Dermis microvascular lymphatic vessel endothelial cell (primary cell): ENCODE data around the gene SLC66A1. TPM values are rescaled to one million over a fixed set of nuclear protein-coding genes. Genes with fewer than 3 reads are reported as not detected.

Experiments
- DNase-seq, 2 donors: peaks; one replicate each; pipeline versions ENCODE4 v3.0.0 to v3.0.0-alpha.2; 2010; ENCODE audit warnings: low read depth in 2 of 2
- total RNA-seq: library from RNA; depleted of rRNA; stranded (reverse); fragments of >200 nt; gene quantifications from 2 replicates; pipeline ENCODE4 v1.2.1, GENCODE V29; 2014

Gene SLC66A1
- total RNA-seq, 1 donor from 2014 or later, result 10.9 TPM

DNA sequence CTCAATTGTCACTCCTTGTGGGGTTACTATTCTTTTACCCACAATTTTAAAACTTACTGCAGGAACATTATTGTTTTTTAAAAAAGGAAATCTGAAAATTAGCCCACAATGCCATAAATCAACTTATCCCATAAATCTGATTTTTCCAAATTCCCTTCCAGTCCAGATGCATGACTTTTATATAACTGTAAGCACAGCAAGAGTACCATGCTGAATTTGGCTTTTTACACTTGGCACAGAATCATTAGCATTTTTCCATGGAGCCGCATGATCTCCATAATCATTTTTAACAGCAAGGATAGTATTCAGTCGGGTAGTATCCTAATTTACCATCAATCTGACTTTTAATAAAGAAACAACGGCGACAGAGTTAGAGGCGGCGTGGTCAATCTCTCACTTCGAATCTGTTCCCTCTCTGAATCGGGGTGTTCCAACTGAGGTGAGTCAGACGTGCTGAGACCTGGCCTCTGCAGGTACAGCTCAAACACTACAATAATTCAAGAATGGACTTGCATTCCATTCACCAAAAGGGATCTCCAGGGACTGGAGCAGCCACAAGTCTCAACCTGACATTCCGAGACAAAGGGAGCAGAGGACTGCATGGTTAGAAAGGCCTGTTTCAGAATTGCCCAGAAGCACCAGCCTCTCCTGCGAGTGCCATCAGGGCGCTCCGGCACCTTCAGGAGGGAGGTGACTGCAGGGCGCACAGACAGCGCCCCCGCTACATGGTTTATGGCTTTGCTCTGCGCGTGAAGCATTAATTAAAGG lies 48.9 kb downstream of the SLC66A1 start:
- DNase-seq, result no peak

- DNase-seq, result no peak
Observed at GRCh38 chr1:19361611-19362147, 49.6 kb downstream of the SLC66A1 start.

- no peak for DNase-seq
Observed at GRCh38 chr1:19363536-19364152, 51.5 kb downstream of the SLC66A1 start.

GRCh38 chr1:19365721-19366120 lies 53.6 kb downstream of the SLC66A1 start:
- DNase-seq, result no peak

DNA sequence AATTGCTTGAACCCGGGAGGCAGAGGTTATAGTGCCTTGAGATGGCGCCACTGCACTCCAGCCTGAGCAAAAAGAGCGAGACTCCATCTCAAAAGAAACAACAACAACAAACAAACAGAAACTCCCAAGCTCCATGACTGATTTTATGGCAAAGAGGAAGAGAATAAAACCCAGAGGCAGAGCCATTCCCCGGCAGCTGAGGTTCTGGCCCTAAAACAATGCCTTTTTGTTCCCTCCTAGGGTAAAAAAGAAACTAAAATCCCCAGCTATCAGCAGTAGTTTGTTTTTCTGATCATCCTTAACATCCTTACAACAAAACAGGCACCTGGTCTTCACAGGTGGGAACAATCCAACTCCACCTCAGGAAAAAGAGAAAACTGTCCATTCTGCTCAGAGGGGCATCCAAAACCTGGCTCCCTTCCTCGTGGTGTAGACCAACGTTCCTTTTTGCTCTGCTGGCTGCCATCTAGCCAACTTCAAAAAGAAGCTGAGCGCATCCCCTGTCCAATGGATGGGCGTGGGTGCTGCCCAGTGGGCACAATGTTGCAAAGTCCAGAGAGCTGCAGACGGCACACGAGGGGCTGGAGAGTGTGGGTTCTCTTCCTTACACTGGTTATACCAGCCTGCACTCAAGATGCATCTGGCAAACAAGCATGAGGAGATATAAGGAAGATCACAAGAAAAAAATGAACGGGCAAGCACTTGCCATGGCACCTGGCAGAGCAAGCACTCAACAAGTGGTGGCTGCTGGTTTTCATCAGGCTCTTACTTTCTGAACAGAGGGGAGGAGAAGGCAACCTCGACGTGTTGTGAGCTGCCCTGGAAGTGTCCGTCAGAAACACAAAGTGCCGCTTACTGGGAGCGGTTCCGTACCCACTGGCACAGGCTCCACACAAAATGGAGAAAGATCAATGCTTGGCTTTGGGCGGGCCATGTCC lies 54.7 kb downstream of the SLC66A1 start:
- no peak for DNase-seq

- DNase-seq, result peak in 1 of 2 donors; percentile 36
Observed at GRCh38 chr1:19367584-19368041, 55.5 kb downstream of the SLC66A1 start.

DNA sequence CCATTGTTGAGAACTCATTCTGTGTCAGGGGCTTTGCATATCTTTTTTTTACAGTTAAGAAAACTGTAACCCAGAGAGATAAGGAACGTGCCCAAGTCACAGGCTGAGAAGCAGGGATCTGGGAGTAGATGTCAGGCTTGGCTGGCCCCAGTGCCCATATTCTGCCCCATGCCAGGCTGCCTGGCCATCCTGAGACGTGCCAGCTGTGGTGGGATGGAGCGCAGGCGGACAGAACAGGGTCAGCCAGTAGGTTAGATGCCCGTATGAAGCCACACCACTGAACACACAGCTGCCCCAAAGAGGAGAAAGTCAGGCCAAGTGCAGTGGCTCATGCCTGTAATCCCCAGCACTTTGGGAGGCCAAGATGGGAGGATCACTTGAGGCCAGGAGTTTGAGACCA lies 55.9 kb downstream of the SLC66A1 start:
- DNase-seq, result no peak

DNA sequence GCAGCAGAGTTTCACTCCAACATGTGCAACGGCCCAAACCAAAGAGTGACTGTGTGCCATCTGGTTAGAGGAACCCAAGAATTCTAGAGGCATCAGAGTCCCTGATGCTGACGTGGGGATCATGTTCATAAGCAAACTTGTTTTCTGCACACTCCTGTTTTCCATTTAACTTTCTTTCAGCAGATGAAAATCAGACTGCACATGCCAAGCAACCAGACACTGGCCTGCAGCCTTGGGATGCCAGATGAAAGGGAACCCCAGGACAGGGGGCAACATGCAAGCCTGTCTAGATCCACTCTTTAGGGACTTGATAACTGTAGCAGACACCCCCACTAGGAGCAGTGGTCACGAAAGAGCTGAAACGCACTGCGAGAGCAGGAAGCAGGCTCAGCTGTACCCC lies 56.8 kb downstream of the SLC66A1 start:
- no peak for DNase-seq

- DNase-seq, result no peak
Observed at GRCh38 chr1:19369396-19370090, 57.4 kb downstream of the SLC66A1 start.

DNA sequence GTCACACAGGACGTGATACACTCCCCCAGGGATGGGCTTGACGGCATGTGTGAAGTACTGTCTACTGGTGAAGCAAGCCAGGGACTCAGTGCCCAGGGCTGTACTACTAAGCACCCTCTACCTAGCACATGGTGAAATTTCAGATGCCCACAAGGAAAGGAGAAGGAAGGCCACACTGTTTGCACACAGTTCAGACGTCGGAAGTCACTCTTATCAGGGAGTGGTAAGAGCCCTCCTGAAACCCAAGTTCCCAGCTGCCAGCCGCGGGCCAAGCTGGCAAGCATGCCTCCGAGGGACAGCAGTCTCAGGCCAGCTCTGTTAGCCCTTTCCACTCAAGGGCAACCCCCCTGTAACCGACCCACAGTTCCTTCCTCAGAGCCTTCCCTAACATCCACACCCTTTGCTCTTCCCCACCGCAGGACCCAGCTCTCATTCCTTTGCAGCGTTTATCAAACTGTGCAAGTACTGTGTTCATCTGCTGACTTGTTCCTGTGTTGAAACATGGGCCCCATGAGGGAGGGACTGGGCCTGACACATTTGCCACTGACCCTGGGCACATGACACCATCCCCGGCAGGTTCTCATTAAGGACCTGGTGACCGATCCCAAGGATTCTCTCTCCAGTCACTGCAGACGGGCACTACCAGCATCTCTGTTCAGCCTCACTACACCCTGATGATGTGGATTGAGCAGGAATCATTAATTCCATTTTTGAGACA lies 58.5 kb downstream of the SLC66A1 start:
- no peak for DNase-seq

- DNase-seq, result no peak
Observed at GRCh38 chr1:19371226-19372135, 59.4 kb downstream of the SLC66A1 start.

- DNase-seq, result no peak
Observed at GRCh38 chr1:19372136-19372514, 60.0 kb downstream of the SLC66A1 start.

- no peak for DNase-seq
Observed at GRCh38 chr1:19372602-19373001, 60.5 kb downstream of the SLC66A1 start.

GRCh38 chr1:19373211-19374082 lies 61.3 kb downstream of the SLC66A1 start:
- DNase-seq, result no peak

DNA sequence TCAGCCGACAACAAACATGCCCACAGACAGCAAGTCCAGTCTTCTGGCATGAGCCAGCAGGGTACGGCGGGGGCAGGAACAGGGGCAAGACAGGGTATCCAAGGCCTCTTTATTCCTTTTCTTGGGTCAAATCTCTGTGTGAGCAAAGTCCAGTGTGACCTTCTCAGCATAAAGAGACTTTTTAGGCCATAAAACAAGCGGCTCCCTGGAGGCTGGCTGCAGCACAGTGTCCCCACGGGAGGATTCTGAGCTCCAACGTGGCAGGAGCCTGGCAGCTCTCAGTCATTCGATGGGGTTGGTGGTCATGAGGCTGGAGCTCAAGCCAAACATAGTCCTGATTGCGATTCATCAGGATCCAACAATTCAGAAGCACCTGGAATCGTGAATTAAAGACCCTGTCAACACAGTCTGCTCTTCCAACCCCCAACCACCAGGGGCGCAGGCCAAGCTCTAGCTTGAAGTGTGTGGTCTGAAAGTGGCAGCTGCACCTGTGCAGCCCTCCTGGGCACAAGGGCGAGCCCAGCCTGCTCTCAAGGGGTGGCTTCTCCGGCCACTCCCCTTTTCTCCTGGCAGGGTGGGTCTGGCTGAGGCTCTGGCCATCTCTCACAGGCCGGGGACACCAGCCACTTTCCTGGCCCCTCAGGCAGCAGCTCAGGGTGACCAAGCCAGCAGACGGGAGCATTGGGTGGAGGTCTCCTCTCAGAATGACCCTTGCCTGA lies 62.1 kb downstream of the SLC66A1 start:
- DNase-seq, result no peak

DNA sequence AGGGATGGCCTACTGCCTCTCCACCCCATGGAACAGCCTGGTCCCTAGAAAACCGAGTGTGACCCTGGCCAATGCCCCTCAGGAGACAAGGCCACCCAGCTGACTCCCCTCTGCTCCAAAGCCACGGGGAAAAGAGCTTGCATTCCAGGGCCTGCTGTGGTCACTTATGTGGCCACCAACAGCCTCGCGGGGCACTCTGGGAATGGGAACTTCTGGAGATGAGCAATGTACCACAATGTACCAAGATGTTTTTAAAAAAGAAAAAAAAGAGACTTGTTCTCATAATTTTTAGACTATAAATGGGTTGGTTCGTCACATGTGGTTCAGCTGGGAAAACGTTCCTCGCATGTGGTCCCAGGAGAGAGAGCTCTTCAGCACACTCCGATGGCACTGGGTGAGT lies 62.8 kb downstream of the SLC66A1 start:
- DNase-seq, result no peak

GRCh38 chr1:19375631-19376400 lies 63.7 kb downstream of the SLC66A1 start:
- DNase-seq, result no peak
